H1 (cell line): Measurements from ENCODE around the gene CCDC106. TPM values are rescaled to one million over a fixed set of nuclear protein-coding genes. Genes with fewer than 3 reads are reported as not detected.

Source experiments
- CEBPB ChIP-seq: IDR thresholded peaks from 2 replicates; pipeline ENCODE4 v1.6.1; 2012; ENCODE audit warnings: low read depth, low read length
- CHD2 ChIP-seq: IDR thresholded peaks from 2 replicates; pipeline ENCODE4 v1.6.1; 2012; ENCODE audit warnings: low read length, improper control_type of control experiment
- GABPA ChIP-seq: IDR thresholded peaks from 2 replicates; pipeline ENCODE4 v1.6.1; 2011; ENCODE audit warnings: mild to moderate bottlenecking, low read length, moderate library complexity, borderline replicate concordance; ENCODE audit not compliant: insufficient read depth
- KDM4A ChIP-seq: IDR thresholded peaks from one replicate; pipeline ENCODE4 v1.7.1; 2012; ENCODE audit warnings: low read depth, mild to moderate bottlenecking, moderate library complexity, low read length, inconsistent platforms; ENCODE audit not compliant: severe bottlenecking
- NANOG ChIP-seq: IDR thresholded peaks from 2 replicates; pipeline ENCODE4 v1.6.1; 2011; ENCODE audit warnings: low read length, low read depth, mild to moderate bottlenecking, inconsistent platforms; ENCODE audit not compliant: insufficient read depth, poor library complexity, severe bottlenecking
- POU5F1 ChIP-seq: IDR thresholded peaks from 2 replicates; pipeline ENCODE4 v1.6.1; 2011; ENCODE audit warnings: low read depth, mild to moderate bottlenecking, low read length, moderate library complexity
- RBBP5 ChIP-seq: IDR thresholded peaks from 2 replicates; pipeline ENCODE4 v1.7.1; 2012; ENCODE audit warnings: low read depth, mild to moderate bottlenecking, inconsistent platforms, low read length, moderate library complexity, borderline replicate concordance
- SP4 ChIP-seq: IDR thresholded peaks from 2 replicates; pipeline ENCODE4 v1.6.1; 2012; ENCODE audit warnings: low read length, inconsistent platforms
- polyA plus RNA-seq, 7 experiments: library from polyadenylated mRNA; depleted of rRNA in 3 of 7; stranded (reverse) in 5 of 7; unstranded in 2 of 7; fragments of >200 nt in 5 of 7; fragments of 200-250 nt in 2 of 7; gene quantifications; 1 replicate in 5 of 7; 2 replicates in 1 of 7; 4 replicates in 1 of 7; pipeline versions ENCODE4 v1.2.1 to v1.2.3, GENCODE V29; 2011 to 2013; ENCODE audit warnings: missing spikeins in 2 of 7, mixed read lengths in 2 of 7
- total RNA-seq: library from RNA; stranded (reverse); fragmentation: NEBNext Ultra II Directional; extraction: Animal tissue kit (Norgen Biotek cat#: 25700); gene quantifications from 2 replicates; pipeline ENCODE4 v1.2.1, GENCODE V29; 2021
- TF ChIP-seq, protein P1 (sequence below): fragments of 300-600 bp; sonication (generic); IDR thresholded peaks from 2 replicates; pipeline ENCODE4 v1.7.1; 2012; ENCODE audit warnings: low read length, moderate library complexity, mild to moderate bottlenecking, inconsistent platforms; ENCODE audit not compliant: insufficient replicate concordance

Gene CCDC106
- total and polyA plus RNA-seq, 2 of the 8 experiments (the other 6 are each of a cell fraction or from before 2014, with no cell fraction given): 12.0 to 20.1 TPM

GRCh38 chr19:55691561-55692481, 43.8 kb downstream of the CCDC106 start (continued):
- TF ChIP-seq, protein P1, sequence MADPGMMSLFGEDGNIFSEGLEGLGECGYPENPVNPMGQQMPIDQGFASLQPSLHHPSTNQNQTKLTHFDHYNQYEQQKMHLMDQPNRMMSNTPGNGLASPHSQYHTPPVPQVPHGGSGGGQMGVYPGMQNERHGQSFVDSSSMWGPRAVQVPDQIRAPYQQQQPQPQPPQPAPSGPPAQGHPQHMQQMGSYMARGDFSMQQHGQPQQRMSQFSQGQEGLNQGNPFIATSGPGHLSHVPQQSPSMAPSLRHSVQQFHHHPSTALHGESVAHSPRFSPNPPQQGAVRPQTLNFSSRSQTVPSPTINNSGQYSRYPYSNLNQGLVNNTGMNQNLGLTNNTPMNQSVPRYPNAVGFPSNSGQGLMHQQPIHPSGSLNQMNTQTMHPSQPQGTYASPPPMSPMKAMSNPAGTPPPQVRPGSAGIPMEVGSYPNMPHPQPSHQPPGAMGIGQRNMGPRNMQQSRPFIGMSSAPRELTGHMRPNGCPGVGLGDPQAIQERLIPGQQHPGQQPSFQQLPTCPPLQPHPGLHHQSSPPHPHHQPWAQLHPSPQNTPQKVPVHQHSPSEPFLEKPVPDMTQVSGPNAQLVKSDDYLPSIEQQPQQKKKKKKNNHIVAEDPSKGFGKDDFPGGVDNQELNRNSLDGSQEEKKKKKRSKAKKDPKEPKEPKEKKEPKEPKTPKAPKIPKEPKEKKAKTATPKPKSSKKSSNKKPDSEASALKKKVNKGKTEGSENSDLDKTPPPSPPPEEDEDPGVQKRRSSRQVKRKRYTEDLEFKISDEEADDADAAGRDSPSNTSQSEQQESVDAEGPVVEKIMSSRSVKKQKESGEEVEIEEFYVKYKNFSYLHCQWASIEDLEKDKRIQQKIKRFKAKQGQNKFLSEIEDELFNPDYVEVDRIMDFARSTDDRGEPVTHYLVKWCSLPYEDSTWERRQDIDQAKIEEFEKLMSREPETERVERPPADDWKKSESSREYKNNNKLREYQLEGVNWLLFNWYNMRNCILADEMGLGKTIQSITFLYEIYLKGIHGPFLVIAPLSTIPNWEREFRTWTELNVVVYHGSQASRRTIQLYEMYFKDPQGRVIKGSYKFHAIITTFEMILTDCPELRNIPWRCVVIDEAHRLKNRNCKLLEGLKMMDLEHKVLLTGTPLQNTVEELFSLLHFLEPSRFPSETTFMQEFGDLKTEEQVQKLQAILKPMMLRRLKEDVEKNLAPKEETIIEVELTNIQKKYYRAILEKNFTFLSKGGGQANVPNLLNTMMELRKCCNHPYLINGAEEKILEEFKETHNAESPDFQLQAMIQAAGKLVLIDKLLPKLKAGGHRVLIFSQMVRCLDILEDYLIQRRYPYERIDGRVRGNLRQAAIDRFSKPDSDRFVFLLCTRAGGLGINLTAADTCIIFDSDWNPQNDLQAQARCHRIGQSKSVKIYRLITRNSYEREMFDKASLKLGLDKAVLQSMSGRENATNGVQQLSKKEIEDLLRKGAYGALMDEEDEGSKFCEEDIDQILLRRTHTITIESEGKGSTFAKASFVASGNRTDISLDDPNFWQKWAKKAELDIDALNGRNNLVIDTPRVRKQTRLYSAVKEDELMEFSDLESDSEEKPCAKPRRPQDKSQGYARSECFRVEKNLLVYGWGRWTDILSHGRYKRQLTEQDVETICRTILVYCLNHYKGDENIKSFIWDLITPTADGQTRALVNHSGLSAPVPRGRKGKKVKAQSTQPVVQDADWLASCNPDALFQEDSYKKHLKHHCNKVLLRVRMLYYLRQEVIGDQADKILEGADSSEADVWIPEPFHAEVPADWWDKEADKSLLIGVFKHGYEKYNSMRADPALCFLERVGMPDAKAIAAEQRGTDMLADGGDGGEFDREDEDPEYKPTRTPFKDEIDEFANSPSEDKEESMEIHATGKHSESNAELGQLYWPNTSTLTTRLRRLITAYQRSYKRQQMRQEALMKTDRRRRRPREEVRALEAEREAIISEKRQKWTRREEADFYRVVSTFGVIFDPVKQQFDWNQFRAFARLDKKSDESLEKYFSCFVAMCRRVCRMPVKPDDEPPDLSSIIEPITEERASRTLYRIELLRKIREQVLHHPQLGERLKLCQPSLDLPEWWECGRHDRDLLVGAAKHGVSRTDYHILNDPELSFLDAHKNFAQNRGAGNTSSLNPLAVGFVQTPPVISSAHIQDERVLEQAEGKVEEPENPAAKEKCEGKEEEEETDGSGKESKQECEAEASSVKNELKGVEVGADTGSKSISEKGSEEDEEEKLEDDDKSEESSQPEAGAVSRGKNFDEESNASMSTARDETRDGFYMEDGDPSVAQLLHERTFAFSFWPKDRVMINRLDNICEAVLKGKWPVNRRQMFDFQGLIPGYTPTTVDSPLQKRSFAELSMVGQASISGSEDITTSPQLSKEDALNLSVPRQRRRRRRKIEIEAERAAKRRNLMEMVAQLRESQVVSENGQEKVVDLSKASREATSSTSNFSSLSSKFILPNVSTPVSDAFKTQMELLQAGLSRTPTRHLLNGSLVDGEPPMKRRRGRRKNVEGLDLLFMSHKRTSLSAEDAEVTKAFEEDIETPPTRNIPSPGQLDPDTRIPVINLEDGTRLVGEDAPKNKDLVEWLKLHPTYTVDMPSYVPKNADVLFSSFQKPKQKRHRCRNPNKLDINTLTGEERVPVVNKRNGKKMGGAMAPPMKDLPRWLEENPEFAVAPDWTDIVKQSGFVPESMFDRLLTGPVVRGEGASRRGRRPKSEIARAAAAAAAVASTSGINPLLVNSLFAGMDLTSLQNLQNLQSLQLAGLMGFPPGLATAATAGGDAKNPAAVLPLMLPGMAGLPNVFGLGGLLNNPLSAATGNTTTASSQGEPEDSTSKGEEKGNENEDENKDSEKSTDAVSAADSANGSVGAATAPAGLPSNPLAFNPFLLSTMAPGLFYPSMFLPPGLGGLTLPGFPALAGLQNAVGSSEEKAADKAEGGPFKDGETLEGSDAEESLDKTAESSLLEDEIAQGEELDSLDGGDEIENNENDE: no peak
- TF ChIP-seq CHD2 (no peak), RBBP5 (no peak), POU5F1 (no peak), KDM4A (no peak), SP4 (no peak), NANOG (no peak), GABPA (no peak), CEBPB (no peak)
